GM12875 (cell line): ENCODE results near the gene CFAP206.

Experiments
- H3K4me3 ChIP-seq: one replicate; pipeline ENCODE4 v1.5.1; 2011; ENCODE audit warnings: low read depth, low read length, control low read depth
- CTCF ChIP-seq: IDR thresholded peaks from 2 replicates; pipeline ENCODE4 v1.5.1; 2011; ENCODE audit warnings: low read depth, mild to moderate bottlenecking, control low read depth, inconsistent platforms, low read length, moderate library complexity, borderline replicate concordance; ENCODE audit not compliant: insufficient read depth

Gene CFAP206

GRCh38 chr6:87395431-87395830, 12.3 kb upstream of the CFAP206 start:
- TF ChIP-seq CTCF: no peak
- H3K4me3 ChIP-seq: no peak overlapping the region

- H3K4me3 ChIP-seq: no peak overlapping the region
- TF ChIP-seq CTCF: no peak
Observed at GRCh38 chr6:87396595-87397392, 11.0 kb upstream of the CFAP206 start.

GRCh38 chr6:87397656-87398055, 10.1 kb upstream of the CFAP206 start:
- H3K4me3 ChIP-seq: no peak overlapping the region
- TF ChIP-seq CTCF: no peak

- no peak for TF ChIP-seq CTCF
- no peak overlapping the region for H3K4me3 ChIP-seq
Observed at GRCh38 chr6:87401832-87402231, 5.9 kb upstream of the CFAP206 start.

DNA sequence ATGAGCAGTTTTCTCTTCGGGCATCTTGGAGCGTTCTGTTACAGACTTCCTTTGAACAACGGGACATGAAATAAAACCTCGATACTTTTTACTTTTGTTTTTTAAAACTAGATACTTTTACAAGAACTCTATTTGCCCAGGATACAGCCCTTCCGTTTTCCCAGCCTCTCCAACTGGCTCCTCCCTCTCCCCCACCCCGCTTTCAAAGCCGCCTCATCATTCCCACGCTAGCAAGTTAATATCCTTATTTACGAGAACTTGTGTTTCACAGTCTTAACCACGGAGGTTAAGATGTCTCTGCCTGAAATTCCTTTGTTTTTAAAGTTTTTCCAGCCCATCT, 241 bp upstream of the CFAP206 start:
- TF ChIP-seq CTCF: no peak

DNA sequence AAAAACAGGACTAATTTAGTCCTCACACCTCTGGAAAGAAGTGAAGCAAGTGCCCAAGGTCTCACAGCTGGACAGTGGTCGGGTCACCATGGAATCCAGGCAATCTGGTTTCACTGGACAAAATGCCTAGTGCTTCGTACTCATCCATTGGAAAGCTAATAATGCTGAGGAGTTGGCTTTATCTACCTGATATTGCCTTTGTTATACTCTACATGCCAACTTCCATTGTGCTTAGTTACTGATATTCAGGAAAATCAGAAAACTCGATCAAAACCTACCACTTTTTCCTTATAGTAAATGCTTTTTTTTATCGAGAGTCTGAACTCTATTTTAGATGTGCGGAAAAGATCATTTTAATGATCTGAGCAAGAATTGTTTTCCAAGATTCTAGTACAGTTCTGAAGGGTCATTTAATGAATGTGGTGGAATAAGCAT, 966 bp downstream of the CFAP206 start:
- no peak for TF ChIP-seq CTCF
- H3K4me3 ChIP-seq: peak overlapping the region; percentile 85

More for the DNA sequence above, 241 bp upstream of the CFAP206 start:
- peak overlapping the region; percentile 85 for H3K4me3 ChIP-seq

GRCh38 chr6:87419266-87419665, 11.5 kb downstream of the CFAP206 start:
- no peak for TF ChIP-seq CTCF
- no peak overlapping the region for H3K4me3 ChIP-seq
